ENCODE results near the gene LRRC8C.

The LRRC8C gene

DNA sequence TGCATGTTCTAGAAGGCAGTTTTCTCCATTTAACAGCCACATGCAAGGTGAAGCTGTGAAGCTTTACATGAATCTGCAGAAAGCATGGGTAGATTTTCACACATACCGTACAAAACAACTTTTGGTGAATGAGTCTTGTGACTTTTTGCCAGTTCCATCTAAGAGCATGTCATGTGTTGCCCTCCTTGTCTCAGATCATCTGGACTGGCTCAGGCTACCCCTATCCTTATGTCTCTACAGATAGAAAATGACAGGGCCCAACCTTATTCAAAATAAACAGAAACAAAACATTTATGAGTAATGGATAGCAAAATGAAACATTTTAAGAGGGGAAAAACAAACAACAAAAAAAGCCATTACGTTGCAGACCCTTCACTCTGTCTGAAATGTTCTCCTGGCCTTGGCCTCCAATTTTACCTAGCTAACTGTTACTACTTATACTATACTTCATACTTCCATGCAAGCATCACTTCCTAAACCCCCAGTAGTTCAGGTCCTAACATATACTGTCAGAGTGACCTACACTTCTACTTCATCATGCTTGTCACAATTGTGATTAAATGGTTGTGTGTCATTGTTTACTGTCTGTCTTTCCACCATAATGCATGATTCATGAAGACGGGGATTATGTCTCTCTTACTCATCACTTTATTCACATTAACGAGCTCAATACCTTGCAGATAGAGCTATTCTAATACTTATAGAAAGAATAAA, 39.0 kb downstream of the LRRC8C start:
- H3K79me2 ChIP-seq (ENCODE audit: control insufficient read depth, insufficient read depth, low read length, unreplicated experiment), result peaks cover 55% of the 10 kb centered on the region
- no peak overlapping the region for H3K4me3 ChIP-seq (ENCODE audit: low read depth, low read length)
- peaks cover 36% of the 10 kb centered on the region for H3K4me1 ChIP-seq (ENCODE audit: control insufficient read depth, insufficient read depth, low read length, unreplicated experiment)
- H3K27me3 ChIP-seq (ENCODE audit: insufficient read depth, low read length), result no peaks in the 10 kb centered on the region
- peak overlapping the region; percentile 55 for H3K27ac ChIP-seq (ENCODE audit: low read depth, low read length)
- H2AFZ ChIP-seq (ENCODE audit: low read length, unreplicated experiment), result no peak overlapping the region
- H3K36me3 ChIP-seq (ENCODE audit: insufficient read depth, low read length), result no peaks in the 10 kb centered on the region

GRCh38 chr1:89672489-89673183, 39.7 kb downstream of the LRRC8C start:
- Histone ChIP-seq H2AFZ (ENCODE audit: low read length, unreplicated experiment) (no peak overlapping the region), H3K27ac (ENCODE audit: low read depth, low read length) (peak overlapping the region; percentile 55), H3K4me1 (ENCODE audit: control insufficient read depth, insufficient read depth, low read length, unreplicated experiment) (peaks cover 35% of the 10 kb centered on the region), H3K36me3 (ENCODE audit: insufficient read depth, low read length) (no peaks in the 10 kb centered on the region), H3K27me3 (ENCODE audit: insufficient read depth, low read length) (no peaks in the 10 kb centered on the region), H3K4me3 (ENCODE audit: low read depth, low read length) (no peak overlapping the region), H3K79me2 (ENCODE audit: control insufficient read depth, insufficient read depth, low read length, unreplicated experiment) (peaks cover 48% of the 10 kb centered on the region)

DNA sequence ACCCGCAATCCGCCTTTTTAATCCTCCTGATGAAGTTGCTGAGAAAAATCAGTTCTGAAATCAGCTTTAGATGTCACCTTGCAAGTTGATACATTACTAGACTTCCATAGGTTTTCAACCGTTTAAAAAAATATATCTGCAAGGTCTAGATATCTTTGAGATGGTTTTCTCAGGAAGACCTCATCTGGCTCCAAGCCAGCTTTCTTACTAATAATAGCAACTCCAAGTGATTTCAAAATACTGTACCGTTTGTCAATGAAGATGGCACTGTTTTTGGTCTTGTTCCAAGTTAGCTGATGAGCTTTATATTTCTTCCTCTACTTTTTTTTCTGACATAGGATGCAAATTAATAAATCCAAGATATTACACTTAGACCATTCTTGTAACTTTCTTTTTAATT, 40.3 kb downstream of the LRRC8C start:
- no peak overlapping the region for H3K4me3 ChIP-seq (ENCODE audit: low read depth, low read length)
- H3K4me1 ChIP-seq (ENCODE audit: control insufficient read depth, insufficient read depth, low read length, unreplicated experiment), result peaks cover 31% of the 10 kb centered on the region
- H3K79me2 ChIP-seq (ENCODE audit: control insufficient read depth, insufficient read depth, low read length, unreplicated experiment), result peaks cover 47% of the 10 kb centered on the region
- H2AFZ ChIP-seq (ENCODE audit: low read length, unreplicated experiment), result no peak overlapping the region
- H3K27ac ChIP-seq (ENCODE audit: low read depth, low read length), result peak overlapping the region; percentile 55; the same call in 1 of the 2 replicates
- no peaks in the 10 kb centered on the region for H3K27me3 ChIP-seq (ENCODE audit: insufficient read depth, low read length)
- H3K36me3 ChIP-seq (ENCODE audit: insufficient read depth, low read length), result no peaks in the 10 kb centered on the region

DNA sequence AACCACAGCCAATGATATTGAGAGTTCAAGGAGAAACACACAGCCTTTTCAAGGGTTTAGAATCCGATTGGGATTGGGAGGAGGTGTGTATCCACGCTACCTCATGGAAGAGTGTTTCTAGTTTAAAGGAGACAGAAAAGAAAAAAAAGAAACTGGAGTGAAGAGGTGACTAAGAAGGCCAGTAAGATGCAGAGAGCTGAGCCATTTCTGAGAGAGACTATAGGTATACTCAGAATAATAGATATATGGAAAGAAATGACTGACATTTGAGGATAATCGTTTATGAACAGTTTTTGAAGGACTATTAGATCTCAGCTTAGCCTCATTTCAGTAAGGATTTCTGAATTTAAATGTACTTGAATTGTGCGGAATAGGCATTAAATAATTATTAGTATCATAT, 42.8 kb downstream of the LRRC8C start:
- Histone ChIP-seq H3K27me3 (ENCODE audit: insufficient read depth, low read length) (no peaks in the 10 kb centered on the region), H3K36me3 (ENCODE audit: insufficient read depth, low read length) (no peaks in the 10 kb centered on the region), H3K27ac (ENCODE audit: low read depth, low read length) (no peak overlapping the region)

DNA sequence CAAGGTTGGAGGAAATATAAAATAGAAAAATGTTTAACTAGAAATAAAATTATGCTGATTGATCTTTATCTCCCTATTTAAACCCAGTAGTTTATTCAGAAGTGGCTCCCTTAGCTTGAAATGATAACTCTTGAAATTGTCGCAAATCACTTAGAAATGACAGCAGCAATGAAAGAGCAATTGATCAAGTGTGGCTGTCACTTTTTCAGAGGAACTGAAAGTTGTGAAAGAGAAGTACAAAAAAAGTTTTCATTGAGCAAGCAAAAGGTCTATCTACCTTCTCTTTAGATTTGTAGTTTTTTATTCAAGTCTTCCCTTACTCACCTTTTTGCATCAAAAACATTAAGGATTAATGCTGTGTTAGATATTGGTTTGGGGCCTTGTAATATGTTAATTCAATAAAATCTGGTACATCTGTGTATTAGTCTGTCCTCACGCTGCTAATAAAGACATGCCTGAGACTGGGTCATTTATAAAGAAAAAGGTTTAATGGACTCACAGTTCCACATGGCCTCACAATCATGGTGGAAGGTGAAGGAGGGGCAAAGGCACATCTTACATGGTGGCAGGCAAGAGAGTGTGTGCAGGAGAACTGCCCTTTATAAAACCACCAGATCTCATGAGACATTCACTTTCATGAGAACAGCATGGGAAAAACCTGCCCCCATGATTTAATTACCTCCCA, 48.3 kb downstream of the LRRC8C start:
- H3K79me2 ChIP-seq (ENCODE audit: control insufficient read depth, insufficient read depth, low read length, unreplicated experiment), result peaks cover 12% of the 10 kb centered on the region
- H3K4me1 ChIP-seq (ENCODE audit: control insufficient read depth, insufficient read depth, low read length, unreplicated experiment), result no peaks in the 10 kb centered on the region
- no peaks in the 10 kb centered on the region for H3K27me3 ChIP-seq (ENCODE audit: insufficient read depth, low read length)
- H3K27ac ChIP-seq (ENCODE audit: low read depth, low read length), result no peak overlapping the region
- H2AFZ ChIP-seq (ENCODE audit: low read length, unreplicated experiment), result no peak overlapping the region
- H3K36me3 ChIP-seq (ENCODE audit: insufficient read depth, low read length), result no peaks in the 10 kb centered on the region
- no peak overlapping the region for H3K4me3 ChIP-seq (ENCODE audit: low read depth, low read length)

More for the DNA sequence above, 42.8 kb downstream of the LRRC8C start:
- peaks cover 42% of the 10 kb centered on the region for H3K79me2 ChIP-seq (ENCODE audit: control insufficient read depth, insufficient read depth, low read length, unreplicated experiment)
- H3K4me3 ChIP-seq (ENCODE audit: low read depth, low read length), result no peak overlapping the region
- H3K4me1 ChIP-seq (ENCODE audit: control insufficient read depth, insufficient read depth, low read length, unreplicated experiment), result peaks cover 30% of the 10 kb centered on the region
- H2AFZ ChIP-seq (ENCODE audit: low read length, unreplicated experiment), result no peak overlapping the region

DNA sequence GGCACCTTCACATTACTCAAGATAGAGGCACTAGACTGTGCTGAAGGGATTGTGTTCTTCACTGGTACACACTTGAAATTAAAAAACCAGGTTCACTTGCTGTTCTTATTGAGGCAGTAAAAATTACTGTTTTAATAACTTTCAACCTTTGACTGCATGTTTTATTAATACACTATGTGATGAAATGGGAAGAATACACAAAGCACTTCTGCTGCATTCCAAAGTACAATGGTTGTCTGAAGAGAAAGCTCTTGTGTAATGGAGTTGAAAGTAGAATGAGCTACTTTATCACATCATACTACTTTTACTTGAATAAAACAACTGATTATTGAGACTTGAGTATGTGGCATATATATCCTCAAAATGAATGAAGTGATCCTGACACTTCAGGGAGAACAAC, 49.7 kb downstream of the LRRC8C start:
- no peaks in the 10 kb centered on the region for H3K27me3 ChIP-seq (ENCODE audit: insufficient read depth, low read length)
- no peaks in the 10 kb centered on the region for H3K4me1 ChIP-seq (ENCODE audit: control insufficient read depth, insufficient read depth, low read length, unreplicated experiment)
- no peak overlapping the region for H2AFZ ChIP-seq (ENCODE audit: low read length, unreplicated experiment)
- H3K79me2 ChIP-seq (ENCODE audit: control insufficient read depth, insufficient read depth, low read length, unreplicated experiment), result peaks cover 5% of the 10 kb centered on the region
- H3K4me3 ChIP-seq (ENCODE audit: low read depth, low read length), result no peak overlapping the region
- no peak overlapping the region for H3K27ac ChIP-seq (ENCODE audit: low read depth, low read length)
- no peaks in the 10 kb centered on the region; the same call in 1 of the 2 replicates for H3K36me3 ChIP-seq (ENCODE audit: insufficient read depth, low read length)

GRCh38 chr1:89685461-89685860, 52.5 kb downstream of the LRRC8C start:
- no peaks in the 10 kb centered on the region for H3K4me1 ChIP-seq (ENCODE audit: control insufficient read depth, insufficient read depth, low read length, unreplicated experiment)
- no peak overlapping the region for H3K4me3 ChIP-seq (ENCODE audit: low read depth, low read length)
- peaks cover 6% of the 10 kb centered on the region; the same call in 1 of the 2 replicates for H3K36me3 ChIP-seq (ENCODE audit: insufficient read depth, low read length)
- no peaks in the 10 kb centered on the region for H3K79me2 ChIP-seq (ENCODE audit: control insufficient read depth, insufficient read depth, low read length, unreplicated experiment)
- H2AFZ ChIP-seq (ENCODE audit: low read length, unreplicated experiment), result no peak overlapping the region
- H3K27ac ChIP-seq (ENCODE audit: low read depth, low read length), result no peak overlapping the region
- H3K27me3 ChIP-seq (ENCODE audit: insufficient read depth, low read length), result no peaks in the 10 kb centered on the region

DNA sequence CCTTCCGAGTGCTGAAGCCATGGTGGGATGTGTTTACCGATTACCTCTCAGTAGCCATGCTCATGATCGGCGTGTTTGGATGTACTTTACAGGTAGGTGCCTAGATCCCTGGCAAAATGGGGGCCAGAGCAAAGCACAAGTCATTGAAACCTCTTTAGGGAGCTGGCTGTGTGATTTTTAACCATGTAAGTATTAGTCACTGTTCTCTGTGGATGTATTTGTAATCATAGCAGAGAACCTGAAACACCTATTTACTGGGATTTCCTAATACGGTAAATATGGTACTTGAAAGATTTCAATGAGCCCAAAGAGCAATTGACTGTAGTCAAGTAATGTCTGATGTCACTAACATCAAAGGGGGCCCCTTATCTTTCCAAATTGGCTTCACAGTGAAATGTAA, 53.6 kb downstream of the LRRC8C start:
- H3K36me3 ChIP-seq (ENCODE audit: insufficient read depth, low read length), result peaks cover 6% of the 10 kb centered on the region; the same call in 1 of the 2 replicates
- no peaks in the 10 kb centered on the region for H3K27me3 ChIP-seq (ENCODE audit: insufficient read depth, low read length)
- H3K4me1 ChIP-seq (ENCODE audit: control insufficient read depth, insufficient read depth, low read length, unreplicated experiment), result no peaks in the 10 kb centered on the region
- H3K79me2 ChIP-seq (ENCODE audit: control insufficient read depth, insufficient read depth, low read length, unreplicated experiment), result no peaks in the 10 kb centered on the region
- no peak overlapping the region for H3K4me3 ChIP-seq (ENCODE audit: low read depth, low read length)
- H2AFZ ChIP-seq (ENCODE audit: low read length, unreplicated experiment), result no peak overlapping the region
- no peak overlapping the region for H3K27ac ChIP-seq (ENCODE audit: low read depth, low read length)

DNA sequence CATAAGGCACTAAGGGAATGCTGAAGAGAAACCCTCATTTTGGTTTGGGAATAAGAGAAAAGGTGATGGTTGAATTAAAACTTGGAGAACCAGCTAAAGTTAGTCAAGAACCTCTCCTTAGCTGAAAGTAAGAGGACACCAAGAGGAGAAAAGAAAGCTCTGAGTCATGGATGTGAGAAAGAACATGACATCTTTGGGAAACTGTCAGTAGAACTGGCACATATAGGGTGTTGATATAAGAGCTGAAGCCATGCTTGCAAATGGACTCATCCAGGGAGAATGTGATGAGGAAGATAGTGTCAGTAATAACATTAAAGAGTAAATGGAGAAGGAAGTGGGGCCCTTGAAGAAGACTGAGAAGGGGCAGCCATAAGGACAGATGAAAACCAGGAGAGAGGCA, 54.3 kb downstream of the LRRC8C start:
- H3K4me3 ChIP-seq (ENCODE audit: low read depth, low read length), result no peak overlapping the region
- no peaks in the 10 kb centered on the region for H3K27me3 ChIP-seq (ENCODE audit: insufficient read depth, low read length)
- no peaks in the 10 kb centered on the region for H3K79me2 ChIP-seq (ENCODE audit: control insufficient read depth, insufficient read depth, low read length, unreplicated experiment)
- no peak overlapping the region for H2AFZ ChIP-seq (ENCODE audit: low read length, unreplicated experiment)
- no peak overlapping the region for H3K27ac ChIP-seq (ENCODE audit: low read depth, low read length)
- no peaks in the 10 kb centered on the region for H3K4me1 ChIP-seq (ENCODE audit: control insufficient read depth, insufficient read depth, low read length, unreplicated experiment)
- peaks cover 6% of the 10 kb centered on the region; the same call in 1 of the 2 replicates for H3K36me3 ChIP-seq (ENCODE audit: insufficient read depth, low read length)

DNA sequence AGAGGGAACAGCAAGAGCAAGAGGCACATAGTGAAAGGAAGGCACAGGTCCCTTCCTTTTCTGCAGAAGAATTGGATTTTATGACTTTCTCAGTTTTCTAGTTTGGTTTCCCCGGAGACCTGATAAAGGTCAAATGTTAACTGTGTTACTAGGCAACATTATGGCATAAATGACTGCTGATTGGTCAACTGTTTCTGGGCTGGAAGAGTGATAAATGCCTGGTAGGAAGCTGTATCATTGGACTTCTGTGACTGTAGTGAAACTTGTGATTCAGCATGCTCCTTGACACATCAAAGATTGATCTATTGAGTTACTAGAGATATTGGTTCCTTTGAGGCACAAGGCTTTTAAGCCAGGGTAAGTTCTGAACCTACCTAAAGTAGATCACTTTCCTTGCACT, 55.7 kb downstream of the LRRC8C start:
- Histone ChIP-seq H3K79me2 (ENCODE audit: control insufficient read depth, insufficient read depth, low read length, unreplicated experiment) (no peaks in the 10 kb centered on the region), H3K4me1 (ENCODE audit: control insufficient read depth, insufficient read depth, low read length, unreplicated experiment) (no peaks in the 10 kb centered on the region), H3K4me3 (ENCODE audit: low read depth, low read length) (no peak overlapping the region), H3K27ac (ENCODE audit: low read depth, low read length) (no peak overlapping the region), H3K27me3 (ENCODE audit: insufficient read depth, low read length) (no peaks in the 10 kb centered on the region), H2AFZ (ENCODE audit: low read length, unreplicated experiment) (no peak overlapping the region), H3K36me3 (ENCODE audit: insufficient read depth, low read length) (peaks cover 6% of the 10 kb centered on the region; the same call in 1 of the 2 replicates)
